DMS53 treated with DMSO at 0.1 percent for 48 hours (cell line): ENCODE data around the gene METTL27.
A peak's percentile ranks its signal among the peaks of the same experiment; 100 is the strongest.
"Not testable (repeated sequence)": the region's sequence is repeated elsewhere in the genome, so short reads cannot be mapped to it uniquely, and the experiment has no call there.

Source experiments
- DNase-seq: peaks from one replicate; lab custom pipeline; 2025; ENCODE audit not compliant: unreplicated experiment; lab: John Stamatoyannopoulos, UW

The METTL27 gene

DNA sequence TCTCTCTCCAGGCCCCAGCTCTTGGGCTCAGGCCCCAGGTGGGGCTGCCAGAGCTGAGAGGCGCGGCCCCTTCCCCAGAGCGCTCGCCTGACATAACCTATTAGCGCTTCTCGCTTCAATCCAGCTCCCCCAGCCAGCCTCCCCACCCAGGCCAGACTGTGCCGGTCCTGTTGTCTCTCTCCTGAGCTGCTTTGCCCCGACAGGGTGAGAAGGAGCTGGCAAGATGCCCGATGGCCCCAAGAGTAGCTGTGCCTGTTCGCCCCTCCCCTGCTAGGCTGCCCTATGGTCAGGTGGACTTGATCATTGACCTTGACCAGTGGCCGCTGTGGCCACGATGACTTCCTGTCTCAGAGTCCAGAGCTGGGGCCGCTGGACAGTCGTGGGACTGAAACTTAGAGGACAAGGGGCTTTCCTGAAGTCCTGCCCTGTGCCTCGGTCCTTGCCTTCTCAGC is 27.8 kb upstream of the METTL27 start:
- no peak for DNase-seq

DNA sequence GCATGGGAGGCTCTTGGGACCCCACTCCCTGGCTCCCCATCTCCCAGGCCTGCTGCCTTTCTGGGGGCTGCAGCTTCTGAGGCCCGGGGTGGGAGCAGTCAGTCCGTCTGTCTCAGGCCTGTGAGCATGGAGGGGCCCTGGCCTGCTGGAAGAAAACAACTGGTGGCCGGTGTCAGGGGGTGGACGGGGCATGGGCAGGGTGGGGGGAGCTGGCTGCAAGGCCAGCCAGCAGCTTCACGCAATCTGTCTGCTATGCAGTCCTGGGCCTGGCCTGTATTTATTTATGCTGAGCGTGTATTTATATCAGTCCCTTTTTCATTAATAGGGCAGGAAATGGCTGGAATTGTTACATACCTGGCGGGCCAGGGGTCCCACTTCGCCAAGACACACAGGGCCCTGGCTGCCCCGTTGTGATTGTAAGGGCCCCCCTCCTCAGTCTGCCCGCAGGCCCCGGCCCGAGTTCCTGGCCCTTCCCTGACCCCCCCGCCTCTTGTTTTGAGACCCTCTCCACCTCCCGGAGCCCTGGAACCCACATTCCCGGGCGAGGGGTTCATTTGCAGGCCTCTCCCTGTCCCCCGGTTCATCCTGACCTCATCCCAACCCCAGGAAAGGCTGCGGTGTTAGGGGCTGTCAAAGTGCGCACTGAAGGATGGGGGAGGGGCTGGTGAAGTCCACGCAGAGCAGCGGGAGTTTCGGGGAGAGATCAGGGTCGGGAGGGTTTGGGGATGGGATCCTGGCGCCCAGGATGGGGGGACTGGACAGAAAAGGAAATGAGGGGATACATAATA is 26.9 kb upstream of the METTL27 start:
- DNase-seq: no peak

- DNase-seq: no peak
Observed at GRCh38 chr7:73866446-73866767, 24.1 kb upstream of the METTL27 start.

- DNase-seq: peak; percentile 50
Observed at GRCh38 chr7:73865738-73866445, 23.6 kb upstream of the METTL27 start.

GRCh38 chr7:73864981-73865711 is 22.8 kb upstream of the METTL27 start:
- DNase-seq: no peak

DNA sequence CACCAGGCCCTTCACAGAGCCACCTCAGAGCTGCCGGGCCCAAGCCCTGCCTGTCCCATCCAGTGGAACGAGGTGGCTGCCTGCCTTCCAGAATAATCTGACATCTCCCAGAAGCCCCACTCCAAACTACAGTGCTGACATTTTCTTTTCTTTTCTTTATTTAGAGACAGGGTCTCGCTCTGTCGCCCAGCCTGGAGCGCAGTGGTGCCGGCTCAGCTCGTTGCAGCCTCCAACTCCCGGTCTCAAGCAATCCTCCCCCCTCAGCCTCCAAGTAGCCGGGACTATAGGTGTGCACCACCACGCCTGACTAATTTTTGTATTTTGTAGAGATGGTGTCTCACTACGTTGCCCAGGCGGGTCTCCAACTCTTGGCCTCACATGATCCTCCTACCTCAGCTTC is 19.0 kb upstream of the METTL27 start:
- DNase-seq: no peak

GRCh38 chr7:73860859-73861258 is 18.5 kb upstream of the METTL27 start, which contains the start of gene TMEM270:
Gene TMEM270 (plus strand): TSS chr7:73861159. CDS start chr7:73861195, 36 bp downstream.
- no peak for DNase-seq

DNA sequence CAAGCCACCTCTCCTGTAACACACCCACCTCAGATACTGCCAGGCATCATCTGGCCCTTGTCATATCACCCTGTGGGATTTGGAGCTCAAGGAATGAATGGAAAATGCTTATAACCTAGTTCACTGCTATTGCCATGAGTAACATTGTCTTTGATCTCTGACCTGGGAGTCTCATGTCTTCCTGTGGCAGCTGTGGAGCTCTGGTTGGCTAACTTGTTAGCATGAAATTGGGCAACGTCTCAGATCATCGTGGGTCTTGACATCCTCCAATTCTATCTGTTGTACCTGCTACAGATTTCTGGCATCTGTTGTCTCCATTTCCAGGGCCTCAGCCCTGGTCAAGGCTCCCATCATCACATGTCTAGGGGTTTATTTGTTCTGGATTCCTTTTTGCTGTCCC is 16.5 kb upstream of the METTL27 start:
- DNase-seq: no peak

- no peak for DNase-seq
Observed at GRCh38 chr7:73856941-73857340, 14.6 kb upstream of the METTL27 start.

GRCh38 chr7:73852500-73852899 is 10.2 kb upstream of the METTL27 start:
- no peak for DNase-seq

GRCh38 chr7:73851410-73852338 is 9.4 kb upstream of the METTL27 start:
- DNase-seq: peak; percentile 9

DNA sequence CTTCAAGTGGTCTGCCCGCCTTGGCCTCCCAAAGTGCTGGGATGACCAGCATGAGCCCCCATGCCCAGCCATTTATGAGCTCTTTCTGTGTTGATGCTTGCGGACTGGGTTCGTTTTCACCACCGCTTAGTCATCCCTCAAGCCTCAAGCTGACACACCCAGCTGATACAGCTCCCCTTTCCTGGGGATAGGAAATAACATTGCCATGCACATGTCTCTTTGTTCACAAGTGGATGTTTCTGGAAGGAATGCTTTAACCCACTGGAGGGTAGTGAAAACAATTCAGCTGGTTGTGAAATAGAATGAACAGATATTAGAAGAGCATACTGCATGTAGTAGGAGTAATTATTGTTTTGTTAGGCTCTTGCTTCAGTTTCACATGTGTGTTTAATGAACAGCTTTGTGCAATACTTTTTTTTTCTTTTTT is 8.5 kb upstream of the METTL27 start:
- DNase-seq: no peak

GRCh38 chr7:73847941-73848723 is 5.8 kb upstream of the METTL27 start:
- no peak for DNase-seq

- not testable (repeated sequence) for DNase-seq
Observed at GRCh38 chr7:73845701-73846195, 3.4 kb upstream of the METTL27 start.

- DNase-seq: no peak
Observed at GRCh38 chr7:73844848-73845460, 2.6 kb upstream of the METTL27 start.

DNA sequence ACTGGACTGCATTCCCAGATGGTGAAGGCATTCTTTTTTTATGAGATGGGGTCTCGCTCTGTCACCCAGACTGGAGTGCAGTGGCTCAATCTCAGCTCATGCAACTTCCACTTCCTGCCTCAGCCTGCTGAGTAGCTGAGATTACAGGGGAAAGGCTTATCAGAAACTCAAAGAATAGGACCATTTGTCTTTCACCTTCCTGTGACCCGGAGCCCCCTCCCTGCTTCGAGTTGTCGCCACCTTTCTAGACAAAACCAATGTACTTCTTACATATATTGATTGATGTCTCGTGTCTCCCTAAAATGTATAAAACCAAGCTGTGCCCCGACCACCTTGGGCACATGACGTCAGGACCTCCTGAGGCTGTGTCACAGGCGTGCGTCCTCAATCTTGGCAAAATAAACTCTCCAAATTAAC is 1.8 kb upstream of the METTL27 start:
- no peak for DNase-seq

DNA sequence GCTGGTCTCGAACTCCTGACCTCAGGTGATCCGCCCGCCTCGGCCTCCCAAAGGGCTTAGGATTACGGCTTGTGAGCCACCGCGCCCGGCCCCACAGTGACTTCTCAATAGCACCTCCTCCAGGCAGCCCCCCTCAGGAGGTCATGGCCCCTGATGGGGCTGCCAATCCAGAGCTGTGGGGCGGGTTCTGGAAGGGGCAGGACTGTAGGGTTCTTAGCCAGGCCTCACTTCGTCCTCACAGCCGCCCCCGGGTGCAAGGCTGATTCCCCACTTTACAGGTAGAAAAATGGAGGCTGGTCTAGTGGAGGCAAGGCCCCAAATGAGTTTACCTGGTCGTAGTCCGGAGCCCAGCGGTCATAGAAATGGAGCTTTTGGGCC is 638 bp downstream of the METTL27 start:
- DNase-seq: no peak

DNA sequence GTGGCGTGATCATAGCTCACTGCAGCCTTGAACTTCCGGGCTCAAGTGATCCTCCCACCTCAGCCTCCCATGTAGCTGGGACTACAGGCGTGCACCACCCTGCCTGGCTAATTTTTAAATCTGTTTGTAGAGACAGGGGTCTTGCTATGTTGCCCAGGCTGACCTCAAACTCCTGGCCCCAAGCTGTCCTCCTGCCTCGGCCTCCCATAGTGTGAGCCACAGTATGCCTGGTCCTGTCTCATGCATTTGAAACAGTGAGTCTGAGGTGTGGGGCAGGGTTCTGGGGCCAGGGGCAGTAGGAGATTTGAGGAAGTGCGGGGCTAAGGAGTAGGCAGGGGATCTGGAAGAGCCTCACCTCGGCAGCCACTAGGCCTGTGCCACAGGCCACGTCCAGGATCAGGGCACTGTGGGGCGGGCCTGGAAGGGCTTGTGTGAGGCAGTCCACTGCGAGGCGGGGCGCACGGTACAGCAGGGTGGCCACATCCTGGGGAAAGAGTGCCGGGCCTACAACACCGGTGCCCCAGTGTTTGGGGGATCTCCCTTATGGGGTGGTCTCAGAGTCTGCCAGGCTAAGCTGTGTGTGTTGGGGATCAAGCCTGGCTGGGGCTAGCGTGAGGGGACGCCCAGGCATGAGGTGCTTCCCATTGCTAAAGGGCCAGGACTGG is 1.5 kb downstream of the METTL27 start:
- DNase-seq: no peak
